Stimulated activated CD4-positive, alpha-beta T cell treated with anti-CD3 and anti-CD28 coated beads, Interleukin-2, amount 100 ng/mL, for 24 hours (primary cell): ENCODE measurements around the gene MPV17L2.
"Not testable (repeated sequence)": the region's sequence is repeated elsewhere in the genome, so short reads cannot be mapped to it uniquely, and the experiment has no call there.

ENCODE experiments used
- DNase-seq, 2 donors: peaks; one replicate each; pipeline ENCODE4 v3.0.0-alpha.2; 2020

MPV17L2 gene

GRCh38 chr19:18193388-18194180 is 566 bp downstream of the MPV17L2 start:
- no peak for DNase-seq

- no peak for DNase-seq
Measured at GRCh38 chr19:18194181-18194530, 1.1 kb downstream of the MPV17L2 start.

GRCh38 chr19:18194554-18195238 is 1.7 kb downstream of the MPV17L2 start:
- peak; percentile 42 to 48 for DNase-seq

GRCh38 chr19:18196511-18196845 is 3.5 kb downstream of the MPV17L2 start:
- no peak for DNase-seq

- no peak for DNase-seq
Measured at GRCh38 chr19:18197306-18197705, 4.3 kb downstream of the MPV17L2 start.

GRCh38 chr19:18197941-18198340 is 4.9 kb downstream of the MPV17L2 start:
- DNase-seq = no peak

GRCh38 chr19:18198374-18198773 is 5.4 kb downstream of the MPV17L2 start:
- no peak for DNase-seq

GRCh38 chr19:18202397-18202777 is 9.4 kb downstream of the MPV17L2 start:
- DNase-seq = no peak

- DNase-seq = peak in 1 of 2 donors; percentile 44
Measured at GRCh38 chr19:18202778-18203407, 9.9 kb downstream of the MPV17L2 start.

- DNase-seq = peak; percentile 54 to 57
Measured at GRCh38 chr19:18203408-18203862, 10.4 kb downstream of the MPV17L2 start.

GRCh38 chr19:18203863-18204393 is 10.9 kb downstream of the MPV17L2 start, which contains the start of gene RAB3A:
TSS of gene RAB3A (minus strand) at chr19:18204042. CDS start at chr19:18202740, 1,302 bp downstream.
- DNase-seq = peak; percentile 99 to 100

- peak; percentile 51 to 58 for DNase-seq
Measured at GRCh38 chr19:18204394-18205199, 11.6 kb downstream of the MPV17L2 start.

- peak; percentile 62 to 66 for DNase-seq
Measured at GRCh38 chr19:18205200-18205892, 12.3 kb downstream of the MPV17L2 start.

- no peak for DNase-seq
Measured at GRCh38 chr19:18206018-18206417, 13.0 kb downstream of the MPV17L2 start.

- peak; percentile 70 for DNase-seq
Measured at GRCh38 chr19:18208098-18208951, 15.3 kb downstream of the MPV17L2 start.

GRCh38 chr19:18209912-18210311 is 16.9 kb downstream of the MPV17L2 start:
- DNase-seq = not testable (repeated sequence)

GRCh38 chr19:18211683-18212082 is 18.7 kb downstream of the MPV17L2 start:
- no peak for DNase-seq

GRCh38 chr19:18214779-18215433 is 21.9 kb downstream of the MPV17L2 start:
- DNase-seq = no peak

- no peak for DNase-seq
Measured at GRCh38 chr19:18216789-18217188, 23.8 kb downstream of the MPV17L2 start.

GRCh38 chr19:18218159-18218558 is 25.1 kb downstream of the MPV17L2 start:
- no peak for DNase-seq
